Suprapubic skin (tissue), 4 donors: Measurements from ENCODE around the gene IGLL5. TPM values are rescaled to one million over a fixed set of nuclear protein-coding genes. Genes with fewer than 3 reads are reported as not detected.

Experiments used
- DNase-seq, 2 donors: peaks; one replicate each; pipeline ENCODE4 v3.0.0-alpha.2; 2019; ENCODE audit warnings: low spot score in 2 of 2
- H3K27ac ChIP-seq: fragments of 200-600 bp; sonication (generic); one replicate; pipeline ENCODE4 v1.5.1; 2019
- H3K27me3 ChIP-seq: fragments of 200-600 bp; sonication (generic); one replicate; pipeline ENCODE4 v1.5.1; 2019
- H3K36me3 ChIP-seq: fragments of 200-600 bp; sonication (generic); one replicate; pipeline ENCODE4 v1.5.1; 2019
- H3K4me1 ChIP-seq: fragments of 200-600 bp; sonication (generic); one replicate; pipeline ENCODE4 v1.5.1; 2019
- H3K4me3 ChIP-seq: fragments of 200-600 bp; sonication (generic); one replicate; pipeline ENCODE4 v1.5.1; 2019; ENCODE audit warnings: mild to moderate bottlenecking
- H3K9me3 ChIP-seq: fragments of 200-600 bp; sonication (generic); one replicate; pipeline ENCODE4 v1.5.1; 2019
- EP300 ChIP-seq: sonication (generic); formaldehyde crosslinking; IDR thresholded peaks from one replicate; pipeline ENCODE4 v1.6.1; 2017; ENCODE audit warnings: antibody characterized with exemption
- POLR2A ChIP-seq, 2 donors: fragments of 450-650 bp; IDR thresholded peaks; one replicate each; pipeline ENCODE4 v1.6.1; 2017; ENCODE audit warnings: antibody characterized with exemption in 2 of 2, mild to moderate bottlenecking in 2 of 2, moderate library complexity in 2 of 2
- POLR2AphosphoS5 ChIP-seq, 3 donors: sonication (generic); formaldehyde crosslinking; IDR thresholded peaks; one replicate each; pipeline ENCODE4 v1.6.1; 2017; ENCODE audit warnings: antibody characterized with exemption in 3 of 3
- WGBS: methylation state at CpG from one replicate; pipeline ENCODE4 v1.1.5; 2018; 5-methylcytosine and 5-hydroxymethylcytosine counted together
- total RNA-seq, 4 donors: library from RNA; depleted of rRNA; stranded (reverse); fragments of >200 nt; gene quantifications; one replicate each; pipeline ENCODE4 v1.1.0, GENCODE V29; 2016
- TF ChIP-seq, protein P1 (sequence below), 2 donors: fragments of 200-600 bp in 1 of 2; fragments of 450-650 bp in 1 of 2; sonication (generic) in 1 of 2; IDR thresholded peaks; one replicate each; pipeline ENCODE4 v1.5.1; 2016 to 2019; ENCODE audit warnings: antibody characterized with exemption in 2 of 2, mild to moderate bottlenecking in 1 of 2, moderate library complexity in 1 of 2

IGLL5 gene
- total RNA-seq, 4 donors from 2014 or later, result not detected

DNA sequence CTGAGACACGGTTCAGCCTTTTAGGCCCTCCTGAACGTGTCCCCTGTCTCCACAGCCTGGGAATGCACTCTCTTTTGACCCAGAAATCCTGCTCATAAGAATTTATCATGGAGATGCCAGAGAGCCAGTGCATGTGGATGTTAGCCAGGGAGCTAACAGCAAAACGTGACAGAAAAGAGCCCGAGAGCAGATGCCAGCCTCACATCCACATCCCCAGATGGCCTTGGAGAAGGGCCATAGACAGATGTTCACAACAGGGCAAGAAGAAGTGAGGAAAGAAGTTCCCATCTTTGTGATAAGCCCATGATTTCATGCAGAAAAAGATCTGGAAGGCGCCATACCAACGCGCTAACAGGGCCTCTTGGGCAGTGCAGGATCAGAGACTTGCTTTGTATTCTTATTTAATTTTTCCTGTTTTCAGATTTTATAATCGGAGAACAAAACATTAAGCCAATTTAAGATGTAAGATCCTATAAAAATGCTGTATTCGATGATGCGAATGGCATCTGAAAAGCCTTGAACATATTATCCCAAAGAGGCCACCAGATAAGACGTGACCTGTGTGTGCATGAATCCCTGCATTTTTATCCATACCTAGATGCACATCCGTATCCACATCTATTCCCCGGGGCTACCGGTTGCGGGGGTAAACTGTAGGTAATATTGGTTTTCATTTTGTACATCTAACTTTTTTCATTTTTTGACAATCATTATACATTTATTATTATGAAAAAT, 48.7 kb downstream of the IGLL5 start:
- WGBS, result 84% methylated on average over 15 of the region's 15 CpGs
- TF ChIP-seq, protein P1, sequence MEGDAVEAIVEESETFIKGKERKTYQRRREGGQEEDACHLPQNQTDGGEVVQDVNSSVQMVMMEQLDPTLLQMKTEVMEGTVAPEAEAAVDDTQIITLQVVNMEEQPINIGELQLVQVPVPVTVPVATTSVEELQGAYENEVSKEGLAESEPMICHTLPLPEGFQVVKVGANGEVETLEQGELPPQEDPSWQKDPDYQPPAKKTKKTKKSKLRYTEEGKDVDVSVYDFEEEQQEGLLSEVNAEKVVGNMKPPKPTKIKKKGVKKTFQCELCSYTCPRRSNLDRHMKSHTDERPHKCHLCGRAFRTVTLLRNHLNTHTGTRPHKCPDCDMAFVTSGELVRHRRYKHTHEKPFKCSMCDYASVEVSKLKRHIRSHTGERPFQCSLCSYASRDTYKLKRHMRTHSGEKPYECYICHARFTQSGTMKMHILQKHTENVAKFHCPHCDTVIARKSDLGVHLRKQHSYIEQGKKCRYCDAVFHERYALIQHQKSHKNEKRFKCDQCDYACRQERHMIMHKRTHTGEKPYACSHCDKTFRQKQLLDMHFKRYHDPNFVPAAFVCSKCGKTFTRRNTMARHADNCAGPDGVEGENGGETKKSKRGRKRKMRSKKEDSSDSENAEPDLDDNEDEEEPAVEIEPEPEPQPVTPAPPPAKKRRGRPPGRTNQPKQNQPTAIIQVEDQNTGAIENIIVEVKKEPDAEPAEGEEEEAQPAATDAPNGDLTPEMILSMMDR (IDR thresholded peaks at IDR 0.05), result no peak
- no peak for TF ChIP-seq POLR2AphosphoS5 (IDR thresholded peaks at IDR 0.05)
- no peak for TF ChIP-seq POLR2A (IDR thresholded peaks at IDR 0.05)
- no peak for TF ChIP-seq EP300
- Histone ChIP-seq H3K36me3 (no peaks in the 10 kb centered on the region), H3K4me3 (no peak overlapping the region), H3K27me3 (no peaks in the 10 kb centered on the region), H3K27ac (no peak overlapping the region), H3K4me1 (no peaks in the 10 kb centered on the region), H3K9me3 (no peaks in the 10 kb centered on the region)
- no peak for DNase-seq

DNA sequence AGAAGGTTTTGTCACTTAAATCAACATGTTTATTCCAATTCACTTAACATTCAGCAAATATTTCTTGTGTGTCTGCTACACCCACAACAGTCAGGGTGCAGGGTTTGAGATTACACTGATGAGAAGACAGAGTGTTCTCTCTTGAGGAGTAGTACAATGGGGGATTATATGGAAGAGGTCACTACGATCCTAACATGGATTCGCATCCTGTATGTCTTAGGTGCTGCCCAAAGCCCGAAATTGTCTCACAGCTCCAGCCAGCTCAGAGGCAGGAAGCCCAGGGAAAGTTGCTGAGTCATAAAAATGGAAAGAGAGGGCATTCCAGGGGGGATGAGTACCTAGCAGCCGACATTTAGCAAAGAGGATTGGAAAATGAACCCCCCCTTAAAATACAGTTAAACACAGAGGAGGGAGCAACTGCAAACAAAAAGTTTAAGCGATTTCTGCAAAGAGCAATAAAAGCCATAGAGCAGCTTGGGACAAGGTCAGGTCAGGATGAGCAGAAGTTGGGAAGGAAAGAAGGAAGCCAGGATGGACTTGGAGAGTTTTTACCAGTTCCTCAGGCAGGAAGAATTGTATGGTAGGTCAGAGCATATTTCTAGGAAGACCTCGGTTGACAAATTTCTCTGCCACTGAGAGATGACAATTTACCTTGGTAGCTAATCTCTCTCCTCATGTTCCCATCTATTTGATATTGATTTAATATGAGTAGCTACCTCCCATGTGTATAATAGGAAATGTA, 49.5 kb downstream of the IGLL5 start:
- H3K27ac ChIP-seq, result no peak overlapping the region
- H3K27me3 ChIP-seq, result no peaks in the 10 kb centered on the region
- no peaks in the 10 kb centered on the region for H3K9me3 ChIP-seq
- WGBS, result 72% methylated on average over 6 of the region's 6 CpGs
- no peaks in the 10 kb centered on the region for H3K4me1 ChIP-seq
- no peak overlapping the region for H3K4me3 ChIP-seq
- H3K36me3 ChIP-seq, result no peaks in the 10 kb centered on the region
- DNase-seq, result no peak
- TF ChIP-seq EP300 (no peak), POLR2A (IDR thresholded peaks at IDR 0.05) (no peak), POLR2AphosphoS5 (IDR thresholded peaks at IDR 0.05) (no peak)
- TF ChIP-seq, protein P1 (IDR thresholded peaks at IDR 0.05), result no peak

DNA sequence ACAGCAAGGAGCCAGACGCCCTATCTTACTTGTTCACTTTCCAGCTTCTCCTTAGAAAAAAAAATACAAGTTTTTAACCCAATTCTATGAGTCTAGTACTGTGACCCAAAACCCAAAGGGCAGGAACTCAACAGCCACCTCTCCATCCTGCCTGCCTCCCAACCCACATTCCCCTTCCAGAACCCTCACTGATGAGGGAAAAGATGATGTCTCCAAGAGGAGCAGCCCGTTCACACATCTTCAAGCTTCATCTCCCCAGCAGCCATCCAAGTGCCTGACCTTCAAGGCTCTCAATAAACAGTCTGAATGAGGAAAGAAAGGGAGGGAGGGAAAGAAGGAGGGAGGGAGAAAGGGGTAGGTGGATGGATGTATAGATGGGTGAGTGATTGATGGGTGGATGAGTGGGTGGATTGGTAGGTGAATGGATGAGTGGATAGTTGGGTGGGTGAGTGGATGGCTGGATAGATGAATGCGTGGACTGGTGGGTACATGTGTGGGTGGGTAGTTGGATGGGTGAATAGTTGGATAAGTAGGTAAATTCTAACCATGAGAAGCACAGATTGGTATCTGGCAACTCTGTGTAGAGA, 50.4 kb downstream of the IGLL5 start:
- whole genome bisulfite sequencing, result 74% methylated on average over 3 of the region's 3 CpGs

DNA sequence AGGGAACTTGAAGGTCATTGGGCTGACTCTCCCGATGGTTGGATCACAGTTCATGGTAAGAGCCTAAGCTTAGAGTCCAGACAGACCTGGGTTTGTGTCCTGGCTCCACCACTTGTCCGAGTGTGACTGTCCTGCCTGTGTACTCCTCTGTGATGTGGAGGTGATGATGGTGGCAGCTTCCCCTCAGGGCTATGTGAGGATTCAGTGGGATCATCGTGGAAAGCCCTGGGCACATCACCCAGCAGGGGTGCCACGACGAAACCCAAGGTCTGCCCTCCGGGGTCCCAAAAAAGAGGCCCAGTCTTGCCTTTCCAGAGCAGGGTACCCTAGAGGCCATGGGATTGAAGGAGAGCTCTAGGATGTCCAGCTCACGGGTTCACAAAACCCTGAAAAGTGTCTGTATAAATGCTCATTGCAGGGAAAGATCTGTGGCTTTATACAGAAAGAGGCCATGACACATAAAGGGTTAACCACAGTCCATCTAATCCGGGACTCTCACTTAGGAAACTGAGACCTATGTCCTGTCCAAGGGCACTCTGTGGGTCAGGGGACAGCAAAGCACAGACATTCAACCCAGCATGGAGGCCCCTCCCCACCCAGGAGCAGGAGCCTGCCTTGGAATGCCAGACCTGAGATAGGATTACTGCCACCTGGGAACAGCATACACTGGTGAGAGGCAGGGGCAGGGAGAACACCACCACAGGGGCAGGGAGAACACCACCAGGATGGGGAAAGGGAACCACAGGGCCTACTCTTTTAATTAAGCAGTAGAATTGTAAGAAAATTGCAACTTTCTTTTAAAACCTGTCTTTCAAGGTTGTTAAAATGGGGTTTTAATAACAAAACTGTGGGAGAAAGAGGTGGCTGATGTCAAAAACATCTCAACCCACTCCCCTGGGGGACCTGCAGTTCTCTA, 51.3 kb downstream of the IGLL5 start:
- Histone ChIP-seq H3K27ac (no peak overlapping the region), H3K4me1 (no peaks in the 10 kb centered on the region), H3K4me3 (no peak overlapping the region), H3K36me3 (no peaks in the 10 kb centered on the region), H3K9me3 (no peaks in the 10 kb centered on the region), H3K27me3 (peaks cover 3% of the 10 kb centered on the region)
- peak; percentile 27 to 35 for DNase-seq
- TF ChIP-seq POLR2AphosphoS5 (IDR thresholded peaks at IDR 0.05), result no peak
- TF ChIP-seq, protein P1 (IDR thresholded peaks at IDR 0.05), result no peak
- no peak for TF ChIP-seq POLR2A (IDR thresholded peaks at IDR 0.05)
- TF ChIP-seq EP300, result no peak
- WGBS, result 70% methylated on average over 5 of the region's 8 CpGs

More for the DNA sequence above, 50.4 kb downstream of the IGLL5 start:
- no peaks in the 10 kb centered on the region for H3K4me1 ChIP-seq
- H3K27ac ChIP-seq, result no peak overlapping the region
- DNase-seq, result peak in 1 of 2 donors; percentile 13
- no peak overlapping the region for H3K4me3 ChIP-seq
- H3K9me3 ChIP-seq, result no peaks in the 10 kb centered on the region
- H3K27me3 ChIP-seq, result peaks cover 1% of the 10 kb centered on the region
- no peak for TF ChIP-seq POLR2A (IDR thresholded peaks at IDR 0.05)
- no peak for TF ChIP-seq POLR2AphosphoS5 (IDR thresholded peaks at IDR 0.05)
- TF ChIP-seq, protein P1 (IDR thresholded peaks at IDR 0.05), result no peak
- no peak for TF ChIP-seq EP300
- no peaks in the 10 kb centered on the region for H3K36me3 ChIP-seq
